Frontal cortex (tissue), 4 donors: ENCODE results near the gene SORBS2. TPM values are rescaled to one million over a fixed set of nuclear protein-coding genes. Genes with fewer than 3 reads are reported as not detected.

ENCODE experiments used
- DNase-seq, 2 donors: peaks; one replicate each; pipeline ENCODE4 v3.0.0; 2012; ENCODE audit warnings: low spot score in 2 of 2
- FAIRE-seq: peaks from 2 replicates; lab custom pipeline; 2012; peaks lifted over from hg19 to GRCh38; lab: Jason Lieb, UNC
- total RNA-seq: library from RNA; depleted of rRNA; stranded (reverse); fragments of >200 nt; gene quantifications from one replicate; pipeline ENCODE4 v1.2.3, GENCODE V29; 2014
- donor health status: control.
- donor health status: control.
- donor health status: control.

Gene SORBS2
- total RNA-seq, 1 donor from 2014 or later, result 46.9 TPM

DNA sequence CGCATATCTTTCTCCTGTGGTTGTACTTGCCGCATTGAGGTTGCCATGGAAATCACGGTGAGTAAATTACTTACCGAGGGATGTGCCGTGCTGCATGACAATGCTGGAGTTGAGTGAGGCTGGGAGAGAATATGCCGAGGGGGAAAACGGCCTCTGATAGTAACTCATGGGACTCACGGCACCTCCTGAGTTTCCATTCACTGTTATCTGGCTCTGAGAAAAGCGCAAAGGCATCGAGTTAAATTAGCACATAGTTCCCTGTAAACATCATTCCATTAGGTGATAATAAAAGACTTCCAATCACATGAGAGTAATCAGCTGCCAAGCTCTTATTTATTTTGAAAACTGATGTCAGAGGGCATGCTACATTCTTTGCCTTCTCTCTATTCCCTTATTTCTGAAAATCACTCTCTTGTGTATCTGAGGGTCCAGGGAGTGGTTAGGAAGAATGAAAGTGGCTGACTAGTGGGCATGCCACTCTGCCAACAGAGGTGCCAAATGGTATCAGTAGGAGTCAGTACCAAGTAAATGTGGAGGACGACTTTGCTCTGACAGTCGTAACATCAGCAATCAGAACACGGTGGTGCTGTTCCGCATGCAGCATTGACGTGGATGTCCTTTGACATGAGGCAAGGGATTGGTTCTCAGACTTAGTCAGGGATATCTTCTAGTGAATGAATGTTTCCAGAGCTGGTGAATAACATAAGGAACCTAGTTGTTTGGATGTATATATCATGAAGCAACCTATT, 149.8 kb downstream of the SORBS2 start:
- DNase-seq, result no peak
- no peak for FAIRE-seq

GRCh38 chr4:185660340-185660739, 151.7 kb downstream of the SORBS2 start:
- DNase-seq (no peak), FAIRE-seq (no peak)

GRCh38 chr4:185657699-185658098, 154.3 kb downstream of the SORBS2 start:
- FAIRE-seq (no peak), DNase-seq (no peak)

DNA sequence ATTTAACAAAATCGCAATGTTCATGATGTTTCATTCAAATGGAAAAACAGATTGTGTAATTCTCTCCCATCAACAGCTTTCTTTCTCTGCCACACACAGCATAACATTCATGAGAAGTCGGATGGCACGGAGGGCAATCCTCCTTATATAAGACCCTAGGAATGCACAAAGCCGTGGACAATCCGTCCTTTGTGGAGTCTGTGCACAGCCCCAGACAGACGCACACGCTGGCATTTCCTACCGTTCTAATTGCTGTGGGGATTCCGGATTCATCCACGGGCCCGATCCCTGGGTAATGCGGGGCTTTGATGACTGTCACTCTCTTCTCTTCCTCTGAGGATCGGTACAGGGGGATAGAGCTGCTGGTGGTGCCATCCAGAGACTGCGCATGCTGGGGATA, 154.8 kb downstream of the SORBS2 start:
- FAIRE-seq (no peak), DNase-seq (no peak)

GRCh38 chr4:185656467-185656931, 155.5 kb downstream of the SORBS2 start:
- no peak for FAIRE-seq
- no peak for DNase-seq

GRCh38 chr4:185654965-185655554, 156.9 kb downstream of the SORBS2 start:
- FAIRE-seq, result no peak

GRCh38 chr4:185654311-185654710, 157.7 kb downstream of the SORBS2 start:
- FAIRE-seq (no peak), DNase-seq (no peak)

More at GRCh38 chr4:185654965-185655554, 156.9 kb downstream of the SORBS2 start:
- no peak for DNase-seq

DNA sequence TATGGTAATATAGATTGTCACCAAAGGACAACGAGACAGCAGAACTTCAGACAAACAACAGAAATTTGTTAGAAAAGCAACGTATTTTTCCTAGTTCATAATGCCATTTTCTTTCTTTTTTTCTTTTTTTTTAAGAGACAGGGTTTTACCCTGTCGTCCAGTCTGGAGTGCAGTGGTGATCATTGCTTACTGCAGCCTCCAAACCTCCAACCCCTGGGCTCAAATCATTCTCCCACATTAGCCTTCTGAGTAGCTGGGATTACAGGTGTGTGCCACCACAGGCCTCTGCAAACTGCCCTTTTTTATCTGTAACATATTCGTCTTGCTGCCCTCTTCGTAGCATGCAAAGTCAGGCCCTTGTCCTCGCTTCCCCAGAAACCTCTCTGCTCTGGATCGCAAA, 160.1 kb downstream of the SORBS2 start:
- DNase-seq (no peak), FAIRE-seq (no peak)

GRCh38 chr4:185651137-185651677, 160.8 kb downstream of the SORBS2 start:
- FAIRE-seq, result no peak
- no peak for DNase-seq

GRCh38 chr4:185648631-185649030, 163.4 kb downstream of the SORBS2 start:
- DNase-seq, result no peak
- no peak for FAIRE-seq

- DNase-seq, result no peak
- no peak for FAIRE-seq
Observed at GRCh38 chr4:185645403-185645802, 166.6 kb downstream of the SORBS2 start.

DNA sequence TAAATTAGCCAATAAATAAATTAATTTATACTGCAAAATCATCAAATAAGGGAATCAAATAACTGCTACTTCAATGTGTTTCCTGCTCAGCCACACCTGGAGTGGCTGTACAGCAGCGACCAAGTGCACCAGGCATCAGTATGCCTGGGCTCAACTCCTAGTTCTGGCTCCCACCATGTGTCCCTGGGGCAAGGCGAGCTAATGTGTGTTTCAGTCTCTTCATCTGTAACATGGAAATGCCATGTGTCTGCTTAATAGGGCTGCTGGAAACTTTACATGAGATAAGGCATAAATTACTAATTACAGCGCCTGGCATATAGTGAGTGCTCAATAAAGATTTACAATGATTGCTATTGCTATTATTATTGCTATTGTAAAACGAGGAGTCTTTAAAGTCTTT, 167.6 kb downstream of the SORBS2 start:
- DNase-seq, result no peak
- FAIRE-seq, result no peak

- no peak for FAIRE-seq
- DNase-seq, result no peak
Observed at GRCh38 chr4:185642907-185643306, 169.1 kb downstream of the SORBS2 start.

- FAIRE-seq (peak; percentile 94), DNase-seq (peak; percentile 48 to 51)
Observed at GRCh38 chr4:185640811-185641675, 171.0 kb downstream of the SORBS2 start.

GRCh38 chr4:185638548-185639301, 173.3 kb downstream of the SORBS2 start:
- no peak for DNase-seq
- no peak for FAIRE-seq

GRCh38 chr4:185638093-185638492, 173.9 kb downstream of the SORBS2 start:
- FAIRE-seq (no peak), DNase-seq (no peak)

- DNase-seq (no peak), FAIRE-seq (no peak)
Observed at GRCh38 chr4:185637163-185637875, 174.7 kb downstream of the SORBS2 start.

- FAIRE-seq, result no peak
- DNase-seq, result no peak
Observed at GRCh38 chr4:185634066-185634652, 177.8 kb downstream of the SORBS2 start.

DNA sequence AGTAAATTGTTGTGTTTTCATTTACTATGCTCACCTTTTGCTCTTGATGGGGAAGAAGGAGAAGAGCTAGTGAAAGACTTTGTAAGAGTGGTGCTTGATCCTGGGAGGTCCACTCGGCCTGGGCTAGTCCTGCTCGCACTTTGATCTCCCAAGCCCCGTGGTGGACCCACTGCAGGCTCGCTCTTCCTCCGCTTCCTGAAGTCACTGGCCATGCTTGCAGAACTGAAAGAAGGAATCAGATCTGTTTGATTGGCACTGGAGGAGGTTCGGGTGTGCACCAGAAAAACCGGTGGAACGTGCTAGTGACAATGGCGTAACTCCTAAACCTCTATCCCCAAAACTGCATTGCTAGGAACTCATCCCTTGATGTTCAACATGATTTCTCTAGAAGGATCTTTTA, 185.2 kb downstream of the SORBS2 start:
- FAIRE-seq (no peak), DNase-seq (no peak)
